ENCODE measurements around the gene TCIRG1.

DNA sequence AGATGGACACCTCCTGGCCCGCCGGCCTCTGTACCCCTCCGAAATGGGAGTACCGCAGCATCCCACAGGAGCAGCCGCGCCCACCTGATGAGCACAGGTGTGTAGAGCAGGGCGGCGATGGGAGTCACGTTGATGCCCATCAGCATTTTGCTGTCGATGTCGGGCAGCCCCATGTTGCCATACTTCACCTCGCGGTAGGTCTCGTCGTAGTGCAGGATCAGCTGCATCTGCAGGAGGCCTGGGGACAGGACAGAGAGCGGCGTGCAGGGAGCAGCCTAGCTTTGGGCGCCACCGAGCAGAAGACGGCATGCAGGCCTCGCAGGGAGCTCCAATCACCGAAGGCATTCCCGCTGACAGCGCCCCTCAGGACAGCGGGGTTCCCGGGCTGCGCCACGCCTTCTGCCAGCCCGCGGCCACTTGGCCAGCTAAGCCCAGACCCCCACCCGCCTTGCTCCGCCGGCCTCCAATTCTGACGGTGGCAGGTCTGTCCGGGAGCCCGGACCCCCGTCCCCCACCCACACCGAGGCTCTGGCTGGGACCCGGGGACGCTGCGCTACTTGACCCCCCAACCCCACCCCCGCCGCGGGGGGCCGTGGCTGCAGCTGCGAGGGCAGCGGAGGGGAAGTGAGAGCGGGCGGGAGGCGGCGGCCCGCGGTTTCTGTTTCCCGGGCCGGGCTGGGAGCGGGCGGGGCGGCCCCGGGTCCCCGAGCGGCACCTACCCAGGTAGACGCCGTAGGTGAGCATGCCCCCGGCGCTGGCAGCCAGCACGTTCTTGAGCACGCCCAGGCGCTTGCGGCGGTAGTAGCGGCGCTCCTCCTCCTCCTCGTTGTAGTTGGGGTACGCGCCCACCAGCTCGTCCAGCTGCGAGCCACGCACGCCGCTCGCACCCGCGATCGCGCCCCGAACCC is 35.6 kb upstream of the TCIRG1 start:
- TF ChIP-seq, protein P1, sequence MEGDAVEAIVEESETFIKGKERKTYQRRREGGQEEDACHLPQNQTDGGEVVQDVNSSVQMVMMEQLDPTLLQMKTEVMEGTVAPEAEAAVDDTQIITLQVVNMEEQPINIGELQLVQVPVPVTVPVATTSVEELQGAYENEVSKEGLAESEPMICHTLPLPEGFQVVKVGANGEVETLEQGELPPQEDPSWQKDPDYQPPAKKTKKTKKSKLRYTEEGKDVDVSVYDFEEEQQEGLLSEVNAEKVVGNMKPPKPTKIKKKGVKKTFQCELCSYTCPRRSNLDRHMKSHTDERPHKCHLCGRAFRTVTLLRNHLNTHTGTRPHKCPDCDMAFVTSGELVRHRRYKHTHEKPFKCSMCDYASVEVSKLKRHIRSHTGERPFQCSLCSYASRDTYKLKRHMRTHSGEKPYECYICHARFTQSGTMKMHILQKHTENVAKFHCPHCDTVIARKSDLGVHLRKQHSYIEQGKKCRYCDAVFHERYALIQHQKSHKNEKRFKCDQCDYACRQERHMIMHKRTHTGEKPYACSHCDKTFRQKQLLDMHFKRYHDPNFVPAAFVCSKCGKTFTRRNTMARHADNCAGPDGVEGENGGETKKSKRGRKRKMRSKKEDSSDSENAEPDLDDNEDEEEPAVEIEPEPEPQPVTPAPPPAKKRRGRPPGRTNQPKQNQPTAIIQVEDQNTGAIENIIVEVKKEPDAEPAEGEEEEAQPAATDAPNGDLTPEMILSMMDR (IDR thresholded peaks at IDR 0.05), result no peak
- TF ChIP-seq POLR2A (IDR thresholded peaks at IDR 0.05), result no peak

All from breast epithelium (tissue), 3 donors.